ENCODE data around the gene LAMB1.
"Not testable (repeated sequence)": the region's sequence is repeated elsewhere in the genome, so short reads cannot be mapped to it uniquely, and the experiment has no call there.

The LAMB1 gene

DNA sequence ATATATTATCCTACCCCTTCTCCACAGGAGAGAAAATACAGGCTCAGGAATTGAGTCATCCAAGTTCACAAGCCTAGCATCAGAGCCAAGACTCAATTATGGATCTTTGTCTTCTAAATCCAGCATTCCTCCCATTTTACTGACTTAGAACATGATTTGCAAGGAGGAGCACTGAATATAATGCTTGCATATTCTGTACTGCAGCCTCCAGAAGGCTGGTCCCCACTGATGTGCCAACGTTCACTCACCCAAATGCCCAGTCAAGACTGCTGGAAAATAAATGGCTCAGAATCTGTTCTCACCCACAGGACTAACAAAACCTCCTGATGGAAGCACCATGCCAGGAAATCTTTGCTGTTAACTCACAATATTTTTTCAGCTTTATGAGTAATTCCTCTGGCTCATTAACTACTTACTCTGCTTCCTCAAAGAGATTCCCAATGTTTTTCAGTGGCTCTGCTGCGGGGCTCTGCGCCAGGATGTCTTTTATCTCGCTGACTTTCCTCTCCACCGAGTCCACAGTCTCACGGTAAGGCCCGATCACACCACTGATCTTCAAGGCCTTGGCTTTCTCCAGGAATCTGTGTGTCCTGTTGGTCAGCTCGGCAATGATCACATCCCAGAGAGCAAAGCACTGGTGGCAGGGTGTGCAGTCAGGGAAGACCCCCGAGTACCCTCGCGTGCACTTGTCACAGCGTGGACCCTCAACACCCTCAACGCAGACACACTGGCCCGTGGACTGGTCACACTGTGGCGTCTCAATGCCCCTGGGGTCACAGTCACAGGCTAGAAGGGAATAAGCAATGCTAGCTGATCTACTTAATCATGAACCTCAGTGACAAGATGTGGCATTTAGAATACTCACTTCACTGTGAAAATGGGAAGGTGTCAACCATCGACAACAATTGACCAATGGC lies 63.1 kb downstream of the LAMB1 start:
- no peak for DNase-seq

DNA sequence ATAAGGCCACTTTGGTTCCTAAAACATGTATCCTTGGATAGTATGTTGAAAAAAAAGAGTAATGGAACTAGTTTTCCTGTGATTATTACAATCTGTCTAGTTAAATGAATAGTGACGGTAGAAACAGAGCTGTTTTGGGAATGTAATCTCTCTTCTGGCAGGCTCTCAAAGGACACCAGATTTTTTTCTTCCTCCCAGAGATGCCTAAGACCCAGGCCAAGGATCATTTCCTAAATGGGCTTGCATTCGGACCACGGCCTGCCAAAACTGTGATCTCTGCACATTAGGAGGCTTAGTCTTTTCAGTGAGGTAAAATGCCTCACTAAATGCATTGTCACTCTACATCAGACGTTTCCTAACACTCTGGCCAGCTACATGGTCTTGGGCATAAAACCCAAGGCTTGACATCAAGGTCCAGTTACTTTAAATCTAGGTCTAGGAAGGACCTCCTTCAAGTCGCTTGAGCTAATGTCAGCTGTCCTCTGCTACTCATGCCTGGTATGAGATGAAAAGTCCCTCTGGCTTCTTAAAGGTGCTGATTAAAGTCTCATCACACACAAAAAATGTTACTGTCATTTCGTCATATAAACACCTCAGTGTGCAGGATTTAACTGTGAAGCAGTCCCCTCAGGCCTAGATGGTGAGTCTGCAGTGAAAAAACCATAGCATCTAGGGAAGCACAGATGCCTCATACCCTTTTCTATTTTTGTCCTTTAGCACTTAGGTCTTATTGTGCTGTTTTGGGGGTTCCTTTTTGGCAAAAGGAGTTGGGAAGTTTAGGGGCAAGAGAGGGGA lies 64.3 kb downstream of the LAMB1 start:
- no peak for DNase-seq

DNA sequence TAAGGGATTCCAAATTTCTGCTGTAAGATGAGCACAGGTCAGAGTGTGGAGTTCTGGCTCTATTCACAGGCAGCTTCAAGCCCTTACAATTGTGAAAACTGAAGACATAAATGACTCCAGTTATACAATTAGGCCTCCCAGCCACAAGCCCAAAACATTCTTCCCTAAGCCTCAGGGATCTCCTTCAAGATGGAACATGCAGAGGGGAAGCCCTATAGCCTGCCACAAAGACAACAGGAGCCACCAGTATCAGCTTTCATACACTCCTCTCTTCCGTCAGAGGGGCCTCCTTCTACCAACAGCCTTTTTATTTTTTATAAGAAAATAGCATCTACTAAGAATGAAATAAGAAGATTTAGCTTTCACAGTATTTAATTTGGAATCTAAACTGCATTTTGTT lies 65.4 kb downstream of the LAMB1 start:
- no peak for DNase-seq

DNA sequence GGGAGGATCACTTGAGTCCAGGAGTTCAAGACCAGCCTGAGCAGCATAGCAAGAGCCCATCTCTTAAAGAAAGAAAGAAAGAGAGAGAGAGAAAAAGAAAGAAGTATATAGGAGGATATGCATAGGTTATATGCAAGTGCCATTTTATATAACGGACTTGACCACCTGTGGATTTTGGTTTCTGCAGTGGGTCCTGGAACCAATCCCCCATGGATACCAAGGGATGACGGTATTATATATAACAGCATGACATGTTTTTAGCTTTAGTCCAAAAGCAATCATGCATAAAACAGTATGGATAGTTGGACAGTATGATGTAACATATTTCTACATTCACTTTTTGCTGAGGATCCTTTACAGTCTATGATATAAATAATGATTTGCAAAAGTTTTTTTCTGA lies 66.6 kb downstream of the LAMB1 start:
- DNase-seq: no peak

DNA sequence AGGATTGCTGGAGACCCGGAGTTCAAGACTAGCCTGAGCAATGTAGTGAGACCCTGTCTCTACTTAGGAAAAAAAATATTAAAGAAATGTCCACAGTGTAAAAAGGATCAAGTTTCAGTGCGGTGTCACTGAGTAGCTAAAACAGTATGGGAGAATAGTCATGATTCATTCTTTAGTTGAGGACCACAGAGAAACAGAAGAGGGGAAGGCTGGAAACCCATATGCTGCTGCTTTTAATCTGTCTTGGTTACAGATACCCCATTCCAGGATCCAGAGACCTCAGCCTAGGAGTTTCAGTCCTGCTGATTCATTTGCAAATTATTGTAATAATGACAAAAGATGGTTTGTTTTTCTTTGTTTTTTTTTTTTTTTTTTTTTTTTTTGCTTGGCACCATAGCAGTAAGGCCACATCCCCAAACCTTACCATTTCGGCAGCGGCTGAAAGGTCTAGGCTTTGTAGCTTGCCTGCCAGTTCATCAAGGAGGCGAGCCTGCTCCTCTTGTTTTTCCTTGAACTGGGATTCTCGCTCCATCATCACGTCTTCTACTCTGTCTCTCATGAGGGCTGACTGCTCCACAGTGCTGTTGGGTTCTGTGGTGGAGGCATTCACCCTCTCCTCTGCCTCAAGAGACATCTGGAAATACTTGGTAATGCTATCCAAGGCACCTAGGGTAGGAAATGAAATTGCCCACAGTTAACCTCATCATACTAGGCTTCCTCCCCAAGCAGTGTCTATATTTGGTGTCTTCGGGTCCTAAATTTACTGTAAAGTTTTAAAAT lies 67.8 kb downstream of the LAMB1 start:
- DNase-seq: no peak

DNA sequence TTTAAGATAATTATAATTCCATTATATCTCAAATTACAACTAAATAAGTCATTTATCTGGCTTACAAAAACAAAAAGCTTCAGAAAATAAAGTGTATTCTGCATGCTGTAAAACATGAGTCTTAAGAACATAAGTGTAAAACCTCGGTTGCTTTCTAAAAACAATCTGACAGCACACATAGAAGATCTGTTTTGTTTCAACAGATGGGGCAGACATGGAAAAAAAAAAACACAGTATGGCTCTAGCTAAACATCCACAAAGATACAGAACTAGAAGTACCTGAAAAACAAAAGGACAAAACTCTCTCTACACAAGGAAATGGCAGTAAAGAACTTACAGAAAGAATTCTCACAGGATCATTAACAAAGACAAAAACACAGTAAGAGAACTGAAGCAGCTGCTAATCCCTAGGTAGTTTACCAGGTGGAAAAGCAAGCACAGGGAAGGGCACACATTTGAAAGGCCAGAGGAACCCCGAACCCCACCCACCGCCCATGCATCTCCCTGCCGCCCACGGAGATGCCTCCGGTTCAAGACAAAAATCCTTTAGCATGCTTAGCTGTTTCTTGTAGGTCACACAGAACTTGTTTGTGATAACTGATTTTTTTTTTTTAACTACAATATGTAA lies 69.5 kb downstream of the LAMB1 start:
- DNase-seq: no peak

DNA sequence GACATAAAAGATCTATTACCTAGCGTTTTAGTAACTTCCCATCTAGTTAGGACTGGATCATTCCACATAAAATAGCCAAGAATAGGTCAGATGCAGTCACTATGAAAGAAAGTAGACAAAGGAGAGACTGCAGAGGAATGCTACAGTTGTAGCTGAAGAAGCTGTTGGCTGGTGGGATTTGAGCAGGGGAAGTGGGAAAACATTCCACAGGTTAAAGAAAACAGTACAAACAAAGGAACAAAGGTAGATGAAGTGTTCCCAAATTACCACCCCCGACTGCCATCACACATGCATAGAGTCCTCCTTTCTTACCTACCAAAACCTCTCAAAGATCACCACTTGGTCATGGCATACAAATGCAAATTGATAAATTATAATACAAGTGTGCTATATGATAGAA lies 70.2 kb downstream of the LAMB1 start:
- DNase-seq: no peak

DNA sequence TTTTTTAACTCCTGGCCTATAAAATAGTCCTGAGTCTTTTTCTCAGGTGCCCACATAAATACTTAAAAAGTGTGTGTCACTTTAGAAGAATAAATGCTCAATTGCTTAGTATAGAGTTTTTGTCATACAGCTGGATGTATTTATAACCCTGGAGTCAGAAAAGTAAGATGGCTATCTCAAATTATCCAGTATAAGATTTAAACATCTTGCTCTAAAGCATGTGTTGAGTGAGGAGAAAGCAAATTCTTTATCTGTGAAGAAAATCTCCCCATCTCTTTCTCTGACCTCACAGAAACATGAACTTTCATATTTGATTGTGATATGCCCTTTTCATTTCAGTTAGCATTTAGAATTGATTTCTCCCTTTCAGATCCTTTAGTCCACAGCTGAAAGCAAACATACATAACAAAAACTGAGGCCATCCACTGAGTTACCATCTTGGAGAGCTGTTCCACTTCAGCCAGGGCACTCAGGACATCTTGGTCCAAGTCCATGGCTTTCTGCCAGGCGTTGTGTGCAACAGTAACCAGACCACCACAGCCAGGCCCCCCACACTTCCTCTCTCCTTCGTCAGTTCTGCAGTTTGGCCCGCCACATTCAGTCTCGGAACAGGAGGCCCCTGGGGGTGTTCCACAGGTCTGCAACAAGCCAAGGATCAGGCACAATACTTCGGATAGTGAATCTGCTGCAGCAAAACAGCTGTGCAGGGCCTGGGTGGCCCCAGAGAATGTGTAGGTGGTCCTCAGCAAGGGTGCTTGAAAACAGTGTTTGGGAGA lies 71.0 kb downstream of the LAMB1 start:
- no peak for DNase-seq

DNA sequence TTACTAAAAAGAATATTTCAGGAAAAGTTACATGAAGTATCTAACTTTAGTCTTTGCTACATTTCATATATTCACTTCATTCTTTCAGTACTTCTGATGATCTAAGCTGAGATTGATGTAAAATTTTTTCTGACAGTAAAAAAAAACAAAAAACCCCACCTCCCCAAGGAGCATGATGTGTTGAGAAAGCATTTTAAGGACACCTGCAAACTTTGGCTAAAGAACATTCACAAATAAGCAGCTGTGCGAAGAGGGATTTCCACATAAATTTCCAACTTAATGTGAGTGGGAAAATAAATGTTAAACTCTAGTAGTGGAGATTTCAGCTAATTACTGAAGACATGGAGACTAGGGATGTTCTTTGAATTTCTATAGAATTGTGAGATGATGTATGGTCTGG lies 76.5 kb downstream of the LAMB1 start:
- DNase-seq: no peak

DNA sequence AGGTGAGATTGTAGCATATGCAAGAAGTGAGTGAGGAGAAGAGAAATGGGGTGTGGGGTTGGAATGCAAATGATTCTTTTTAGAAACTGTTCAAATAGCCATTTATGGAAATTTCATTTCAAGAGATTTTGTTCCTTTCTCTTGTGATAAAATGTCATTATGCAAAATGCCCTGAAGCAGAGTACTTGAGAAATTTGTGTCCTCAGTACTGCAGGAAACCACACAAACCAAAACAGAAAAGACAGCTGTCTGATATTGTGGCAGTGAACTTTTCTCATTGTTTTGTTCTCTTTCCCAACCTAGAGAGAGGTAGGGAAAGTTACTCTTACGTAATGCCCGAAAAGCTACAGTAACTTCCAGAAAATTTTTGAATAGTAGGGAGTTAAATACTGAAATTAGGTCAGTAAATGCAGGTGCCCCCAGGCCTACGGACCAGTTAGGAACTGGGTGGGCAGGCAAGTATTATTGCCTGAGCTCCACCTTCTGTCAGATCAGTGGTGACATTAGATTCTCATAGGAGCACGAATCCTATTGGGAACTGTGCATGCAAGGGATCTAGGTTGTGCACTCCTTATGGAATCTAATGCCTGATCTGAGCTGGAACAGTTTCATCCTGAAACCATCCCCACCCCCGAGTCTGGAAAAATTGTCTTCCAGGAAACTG lies 78.0 kb downstream of the LAMB1 start:
- peak; percentile 71 for DNase-seq

DNA sequence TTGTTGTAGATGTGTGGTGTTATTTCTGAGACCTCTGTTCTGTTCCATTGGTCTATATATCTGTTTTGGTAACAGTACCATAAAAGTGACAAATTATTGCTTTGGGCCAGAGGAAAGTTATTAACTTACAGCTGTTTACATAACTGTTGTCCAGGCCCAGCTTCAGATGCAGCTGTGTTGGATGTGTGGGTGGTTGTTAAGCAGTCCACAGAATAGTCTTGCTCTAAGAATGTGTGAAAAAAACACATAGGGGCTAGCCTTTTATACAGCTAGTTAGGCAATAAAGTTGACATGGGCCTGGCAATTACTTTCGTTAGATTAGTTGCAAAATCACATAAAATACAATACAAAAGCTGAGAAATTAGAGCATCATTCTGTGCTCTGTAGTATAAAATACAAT lies 80.1 kb downstream of the LAMB1 start:
- no peak for DNase-seq

DNA sequence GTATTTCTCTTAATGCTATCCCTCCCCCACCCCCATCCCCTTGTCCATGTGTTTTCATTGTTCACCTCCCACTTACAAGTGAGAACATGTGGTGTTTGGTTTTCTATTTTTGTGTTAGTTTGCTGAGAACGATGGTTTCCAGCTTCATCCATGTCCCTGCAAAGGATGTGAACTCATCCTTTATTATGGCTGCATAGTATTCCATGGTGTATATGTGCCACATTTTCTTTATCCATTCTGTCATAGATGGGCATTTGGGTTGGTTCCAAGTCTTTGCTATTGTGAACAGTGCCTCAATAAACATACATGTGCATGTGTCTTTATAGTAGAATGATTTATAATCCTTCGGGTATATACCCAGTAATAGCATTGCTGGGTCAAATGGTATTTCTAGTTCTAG lies 81.1 kb downstream of the LAMB1 start:
- DNase-seq: not testable (repeated sequence)

DNA sequence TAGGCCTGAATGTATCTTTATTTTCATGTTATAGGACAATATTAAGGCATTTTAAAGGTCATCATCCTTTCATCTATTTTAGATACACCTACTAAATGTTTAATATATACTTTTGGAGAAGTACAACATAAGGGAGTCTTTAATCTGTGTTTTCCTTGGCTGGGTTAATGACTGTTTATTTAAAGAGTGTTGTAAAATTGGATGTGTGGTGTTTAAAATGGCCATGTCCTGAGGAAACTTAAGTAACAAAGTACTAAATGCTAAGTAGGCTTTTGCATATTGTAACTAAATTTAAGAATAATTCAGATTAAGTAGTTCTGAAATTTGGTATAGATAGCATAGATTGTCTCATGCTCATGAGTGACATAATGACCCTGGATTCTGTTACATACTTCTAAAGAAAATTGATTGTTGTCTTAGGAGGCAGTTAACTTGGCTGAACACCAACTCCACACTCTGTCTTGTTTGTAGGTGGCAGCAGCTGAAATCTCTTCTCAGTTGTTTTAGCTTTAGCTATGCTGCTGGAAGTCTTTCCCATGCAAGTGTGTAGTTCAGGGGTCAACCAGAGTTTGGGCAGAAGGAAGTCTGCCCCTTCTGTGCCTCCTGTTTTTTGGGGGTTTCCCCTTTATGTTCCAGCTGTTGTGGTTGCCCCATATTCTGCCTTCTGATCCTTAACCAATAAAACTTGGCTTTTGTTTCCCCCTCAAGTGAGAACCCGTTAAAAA lies 82.8 kb downstream of the LAMB1 start:
- DNase-seq: peak; percentile 35

DNA sequence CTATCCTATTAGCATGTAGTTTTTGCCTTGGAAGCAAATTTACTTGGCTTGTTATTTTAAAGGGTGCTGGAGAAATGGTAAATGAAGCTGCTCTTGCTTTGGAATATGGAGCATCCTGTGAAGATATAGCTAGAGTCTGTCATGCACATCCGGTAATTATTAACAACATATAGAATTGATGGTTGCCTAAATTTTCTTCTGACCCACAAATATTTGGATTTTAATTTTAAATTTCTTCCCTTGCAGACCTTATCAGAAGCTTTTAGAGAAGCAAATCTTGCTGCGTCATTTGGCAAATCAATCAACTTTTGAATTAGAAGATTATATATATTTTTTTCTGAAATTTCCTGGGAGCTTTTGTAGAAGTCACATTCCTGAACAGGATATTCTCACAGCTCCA lies 84.0 kb downstream of the LAMB1 start:
- no peak for DNase-seq

DNA sequence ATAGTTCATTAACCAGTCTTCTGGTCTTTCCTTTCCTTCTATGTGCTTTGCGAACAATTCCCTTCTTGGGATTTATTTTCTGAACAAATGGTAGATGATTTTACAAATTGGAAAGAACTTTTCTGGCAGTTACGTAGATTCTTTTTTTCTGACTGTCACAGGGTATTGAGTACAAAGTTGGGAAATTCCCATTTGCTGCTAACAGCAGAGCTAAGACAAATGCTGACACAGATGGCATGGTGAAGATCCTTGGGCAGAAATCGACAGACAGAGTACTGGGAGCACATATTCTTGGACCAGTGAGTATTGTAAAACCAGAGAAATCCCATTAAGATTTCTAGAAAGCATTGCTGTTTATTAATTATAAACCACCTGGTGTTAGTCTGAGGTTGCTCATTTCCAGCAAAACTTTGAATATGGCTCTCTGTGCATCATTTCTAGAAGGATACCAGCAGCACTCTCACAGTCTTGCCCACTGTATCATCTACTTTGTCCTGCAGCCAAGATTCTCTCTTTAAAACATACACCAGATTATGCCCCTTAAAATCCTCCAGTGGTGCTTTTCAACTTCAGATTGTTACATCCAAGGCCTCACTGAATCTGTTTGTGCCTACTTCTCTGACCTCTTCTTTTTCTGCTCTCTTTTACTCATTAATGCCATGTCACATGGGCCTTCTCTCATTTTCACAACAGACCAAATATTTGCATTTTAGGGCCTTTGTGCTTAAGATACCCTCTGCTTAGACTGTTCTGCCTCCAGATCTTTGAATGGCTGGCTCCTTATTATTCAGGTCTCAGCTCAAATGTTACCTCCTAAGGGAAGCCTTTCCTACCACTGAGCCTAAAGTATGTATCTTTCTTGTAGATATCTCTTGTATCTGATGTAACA lies 85.0 kb downstream of the LAMB1 start:
- no peak for DNase-seq

DNA sequence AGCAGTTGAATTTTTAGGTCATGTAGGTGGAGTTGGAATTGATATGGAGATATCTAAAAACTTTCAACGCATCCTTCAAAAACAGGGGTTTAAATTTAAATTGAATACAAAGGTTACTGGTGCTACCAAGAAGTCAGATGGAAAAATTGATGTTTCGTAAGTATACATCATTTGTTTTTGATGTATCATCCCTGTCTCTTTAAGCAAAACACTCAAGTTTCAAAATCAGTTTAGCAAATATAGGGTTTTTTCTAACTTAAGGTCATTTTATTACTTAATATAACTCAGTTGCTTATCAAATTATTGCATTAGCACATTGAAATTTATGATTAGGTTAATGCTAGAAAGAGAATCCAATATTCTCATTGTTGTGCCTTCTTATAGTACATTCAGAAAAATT lies 87.4 kb downstream of the LAMB1 start:
- no peak for DNase-seq

DNA sequence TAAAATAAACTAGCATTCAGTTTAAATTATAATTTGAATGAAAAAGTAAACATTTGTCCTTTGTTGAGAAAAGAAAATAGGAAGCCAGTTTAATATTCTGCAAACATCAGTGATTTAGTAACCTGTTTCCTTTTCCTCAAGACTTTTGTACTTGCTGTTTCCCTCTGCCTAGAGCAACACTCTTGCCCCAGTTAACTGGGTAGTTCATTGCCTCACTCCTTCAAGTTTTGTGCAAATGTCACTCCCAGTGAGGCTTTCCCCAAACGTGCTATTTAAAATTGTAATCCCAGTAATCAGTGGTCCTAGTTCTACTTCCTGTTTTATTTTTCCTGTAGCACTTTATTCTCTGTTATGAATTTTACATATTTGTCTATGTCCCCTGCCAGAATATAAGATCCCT lies 88.1 kb downstream of the LAMB1 start:
- DNase-seq: peak; percentile 57

DNA sequence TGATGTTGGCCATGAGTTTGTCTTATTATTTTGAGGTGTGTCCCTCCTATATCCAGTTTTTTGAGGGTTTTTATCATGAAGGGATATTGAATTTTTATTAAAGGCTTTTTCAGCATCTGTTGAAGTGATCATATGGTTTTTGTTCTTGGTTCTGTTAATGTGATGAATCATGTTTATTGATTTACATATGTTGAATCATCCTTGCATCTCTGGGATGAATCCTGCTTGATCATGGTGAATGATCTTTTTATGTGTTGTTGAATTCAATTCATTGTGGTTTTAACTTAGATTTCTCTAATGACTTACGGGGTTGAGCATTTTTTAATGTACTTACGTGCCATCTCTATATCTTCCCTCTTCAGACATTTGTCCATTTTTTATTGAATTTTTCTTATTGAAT lies 89.1 kb downstream of the LAMB1 start:
- DNase-seq: no peak

DNA sequence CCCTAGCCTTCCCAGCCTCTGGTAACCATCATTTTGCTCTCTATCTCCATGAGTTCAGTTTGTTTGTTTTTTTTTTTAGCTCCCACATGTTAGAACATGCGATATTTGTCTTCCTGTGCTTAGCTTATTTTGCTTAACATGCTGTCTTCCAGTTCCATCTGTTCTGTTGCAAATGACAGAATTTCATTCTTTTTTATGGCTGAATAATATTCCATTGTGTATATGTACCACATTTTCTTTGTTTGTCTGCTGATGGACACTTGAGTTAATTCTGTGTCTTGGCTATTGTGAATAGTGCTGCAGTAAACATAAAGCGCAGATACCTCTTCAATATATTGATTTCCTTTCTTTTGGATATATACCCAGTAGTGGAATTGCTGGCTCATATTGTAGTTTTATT lies 91.0 kb downstream of the LAMB1 start:
- DNase-seq: no peak

DNA sequence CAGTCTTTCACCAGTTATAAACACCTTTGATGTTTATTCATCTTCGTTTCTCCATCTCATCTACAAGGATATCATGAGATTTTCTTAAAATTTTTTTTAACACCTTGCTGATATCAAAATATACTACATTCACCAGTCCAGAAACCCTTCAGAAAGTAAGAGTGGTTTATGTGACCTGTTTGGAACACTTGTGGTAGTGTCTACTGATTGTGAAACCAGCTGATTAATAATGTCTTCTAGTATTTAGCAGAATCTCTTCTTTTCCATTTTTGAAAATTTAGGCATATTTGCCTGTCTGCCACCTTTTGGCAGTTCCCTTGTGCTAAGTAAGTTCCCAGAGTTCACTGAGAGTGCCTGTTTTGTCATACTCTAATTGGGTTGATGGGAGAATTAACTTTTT lies 93.5 kb downstream of the LAMB1 start:
- DNase-seq: no peak

All from MV-4-11 (cell line).